HCEC 1CT (cell line): ENCODE data around the gene ZNF74.
"Not testable (repeated sequence)": the region's sequence is repeated elsewhere in the genome, so short reads cannot be mapped to it uniquely, and the experiment has no call there.

ENCODE experiments used
- DNase-seq: peaks from one replicate; pipeline ENCODE4 v3.0.0-alpha.2; 2017

Gene ZNF74

GRCh38 chr22:20376983-20377382, 17.0 kb upstream of the ZNF74 start:
- not testable (repeated sequence) for DNase-seq

- DNase-seq: no peak
Observed at GRCh38 chr22:20378110-20378509, 15.8 kb upstream of the ZNF74 start.

GRCh38 chr22:20378684-20379083, 15.3 kb upstream of the ZNF74 start:
- not testable (repeated sequence) for DNase-seq

- DNase-seq: no peak
Observed at GRCh38 chr22:20380486-20380885, 13.5 kb upstream of the ZNF74 start.

- DNase-seq: no peak
Observed at GRCh38 chr22:20383538-20383937, 10.4 kb upstream of the ZNF74 start.

- DNase-seq: no peak
Observed at GRCh38 chr22:20384171-20384570, 9.8 kb upstream of the ZNF74 start.

- no peak for DNase-seq
Observed at GRCh38 chr22:20384865-20385264, 9.1 kb upstream of the ZNF74 start.

- DNase-seq: no peak
Observed at GRCh38 chr22:20386336-20386735, 7.6 kb upstream of the ZNF74 start.

GRCh38 chr22:20386972-20387371, 7.0 kb upstream of the ZNF74 start:
- no peak for DNase-seq

GRCh38 chr22:20388200-20388599, 5.8 kb upstream of the ZNF74 start:
- DNase-seq: no peak

GRCh38 chr22:20389288-20389687, 4.7 kb upstream of the ZNF74 start:
- no peak for DNase-seq

GRCh38 chr22:20390394-20390907, 3.5 kb upstream of the ZNF74 start:
- no peak for DNase-seq

GRCh38 chr22:20391222-20391621, 2.7 kb upstream of the ZNF74 start:
- no peak for DNase-seq

- DNase-seq: not testable (repeated sequence)
Observed at GRCh38 chr22:20392365-20392881, 1.5 kb upstream of the ZNF74 start.

GRCh38 chr22:20392983-20393704, 807 bp upstream of the ZNF74 start:
- no peak for DNase-seq

GRCh38 chr22:20395181-20395906, 1.4 kb downstream of the ZNF74 start:
- DNase-seq: no peak

GRCh38 chr22:20395907-20396287, 1.9 kb downstream of the ZNF74 start:
- DNase-seq: no peak

- no peak for DNase-seq
Observed at GRCh38 chr22:20396639-20397038, 2.7 kb downstream of the ZNF74 start.

GRCh38 chr22:20397498-20397897, 3.5 kb downstream of the ZNF74 start:
- DNase-seq: no peak

- DNase-seq: no peak
Observed at GRCh38 chr22:20398420-20398819, 4.5 kb downstream of the ZNF74 start.

GRCh38 chr22:20399866-20400605, 6.1 kb downstream of the ZNF74 start:
- no peak for DNase-seq

- DNase-seq: no peak
Observed at GRCh38 chr22:20400606-20401375, 6.8 kb downstream of the ZNF74 start.
